Ovary (tissue), 3 donors: ENCODE data around the gene IGF1R.

Experiments used
- POLR2A ChIP-seq: fragments of 450-650 bp; IDR thresholded peaks from one replicate; pipeline ENCODE4 v1.6.1; 2017; ENCODE audit warnings: antibody characterized with exemption, mild to moderate bottlenecking, moderate library complexity
- TF ChIP-seq, protein P1 (sequence below), 3 donors: fragments of 450-650 bp in 2 of 3; fragments of 200-600 bp in 1 of 3; IDR thresholded peaks; one replicate each; pipeline versions ENCODE4 v1.5.1 to v1.8.0; 2016 to 2022; ENCODE audit warnings: antibody characterized with exemption in 3 of 3, mild to moderate bottlenecking in 1 of 3
- donor health status: DM: no; HTN: no; CAD: no.

DNA sequence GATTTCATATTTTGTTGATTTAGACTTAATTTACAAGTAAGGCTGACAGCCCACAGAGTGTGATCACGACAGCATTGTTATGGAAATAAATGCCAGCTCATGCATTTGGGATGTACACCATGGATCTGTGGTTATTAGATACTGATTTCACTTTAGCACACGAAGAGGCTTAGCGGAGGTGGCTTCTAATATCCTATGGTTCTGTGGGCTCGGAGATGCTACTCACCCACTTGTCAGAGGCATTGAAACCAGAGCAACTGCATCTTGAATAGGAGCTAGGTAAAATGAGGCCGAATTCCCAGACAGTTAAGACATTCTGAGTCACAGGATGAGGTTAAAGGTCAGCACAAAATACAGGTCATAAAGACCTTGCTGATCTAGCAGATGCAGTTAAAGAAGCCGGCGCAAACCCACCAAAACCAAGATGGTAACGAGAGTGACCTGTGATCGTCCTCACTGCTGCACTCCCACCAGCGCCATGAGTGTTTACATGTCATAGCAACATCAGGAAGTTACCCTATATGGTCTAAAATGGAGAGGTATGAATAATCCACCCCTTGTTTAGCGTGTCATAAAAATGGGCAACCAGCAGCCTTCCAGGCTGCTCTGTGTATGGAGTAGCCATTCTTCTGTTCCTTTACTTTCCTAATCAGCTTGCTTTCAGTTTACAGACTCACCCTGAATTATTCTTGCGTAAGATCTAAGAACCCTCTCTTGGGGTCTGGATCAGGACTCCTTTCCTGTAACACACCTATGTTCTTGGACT lies 241.8 kb downstream of the IGF1R start:
- TF ChIP-seq, protein P1, sequence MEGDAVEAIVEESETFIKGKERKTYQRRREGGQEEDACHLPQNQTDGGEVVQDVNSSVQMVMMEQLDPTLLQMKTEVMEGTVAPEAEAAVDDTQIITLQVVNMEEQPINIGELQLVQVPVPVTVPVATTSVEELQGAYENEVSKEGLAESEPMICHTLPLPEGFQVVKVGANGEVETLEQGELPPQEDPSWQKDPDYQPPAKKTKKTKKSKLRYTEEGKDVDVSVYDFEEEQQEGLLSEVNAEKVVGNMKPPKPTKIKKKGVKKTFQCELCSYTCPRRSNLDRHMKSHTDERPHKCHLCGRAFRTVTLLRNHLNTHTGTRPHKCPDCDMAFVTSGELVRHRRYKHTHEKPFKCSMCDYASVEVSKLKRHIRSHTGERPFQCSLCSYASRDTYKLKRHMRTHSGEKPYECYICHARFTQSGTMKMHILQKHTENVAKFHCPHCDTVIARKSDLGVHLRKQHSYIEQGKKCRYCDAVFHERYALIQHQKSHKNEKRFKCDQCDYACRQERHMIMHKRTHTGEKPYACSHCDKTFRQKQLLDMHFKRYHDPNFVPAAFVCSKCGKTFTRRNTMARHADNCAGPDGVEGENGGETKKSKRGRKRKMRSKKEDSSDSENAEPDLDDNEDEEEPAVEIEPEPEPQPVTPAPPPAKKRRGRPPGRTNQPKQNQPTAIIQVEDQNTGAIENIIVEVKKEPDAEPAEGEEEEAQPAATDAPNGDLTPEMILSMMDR (IDR thresholded peaks at IDR 0.05) = no peak
- no peak for TF ChIP-seq POLR2A
